ENCODE results near the gene EIF4G3.

- TF ChIP-seq CTCF (optimal IDR thresholded peaks at IDR 0.05 in 1 of 3, IDR thresholded peaks at IDR 0.05 in 1 of 3, conservative IDR thresholded peaks at IDR 0.05 in 1 of 3; ENCODE audit: extremely low read depth in 1 of 3, insufficient read depth in 2 of 3, low read length in 3 of 3) (no peak), EZH2 (IDR thresholded peaks at IDR 0.05; ENCODE audit: low read length) (no peak)
Observed at GRCh38 chr1:21184276-21184675, 7.6 kb upstream of the EIF4G3 start.
